HepG2 (cell line): ENCODE data around the gene RSF1. TPM values are rescaled to one million over a fixed set of nuclear protein-coding genes. Genes with fewer than 3 reads are reported as not detected.

Experiments used
- ATF3 ChIP-seq: sonication (generic); formaldehyde crosslinking; IDR thresholded peaks from 2 replicates; pipeline ENCODE4 v1.4.0; 2020; ENCODE audit warnings: missing genetic modification reagents
- HNF1A ChIP-seq, 2 experiments: sonication (generic) in 1 of 2; formaldehyde crosslinking in 1 of 2; IDR thresholded peaks; 2 replicates each; pipeline versions ENCODE4 v1.4.0 to v1.6.1; 2016 to 2020; ENCODE audit warnings: borderline replicate concordance in 1 of 2, low read depth in 1 of 2, mild to moderate bottlenecking in 1 of 2, missing genetic modification reagents in 1 of 2
- ISX ChIP-seq: sonication (generic); formaldehyde crosslinking; conservative IDR thresholded peaks from 2 replicates; pipeline ENCODE4 v1.5.0; 2020; ENCODE audit warnings: missing genetic modification reagents
- KLF12 ChIP-seq: sonication (generic); formaldehyde crosslinking; IDR thresholded peaks from 2 replicates; pipeline ENCODE4 v1.4.0; 2020; ENCODE audit warnings: missing genetic modification reagents, borderline replicate concordance
- NFE2L1 ChIP-seq: sonication (generic); formaldehyde crosslinking; IDR thresholded peaks from 2 replicates; pipeline ENCODE4 v1.4.0; 2020; ENCODE audit warnings: missing genetic modification reagents, mild to moderate bottlenecking, borderline replicate concordance
- NFKBIZ ChIP-seq: IDR thresholded peaks from 2 replicates; pipeline ENCODE4 v1.6.1; 2018; ENCODE audit warnings: missing genetic modification reagents, missing compliant biosample characterization
- PRMT3 ChIP-seq: sonication (generic); formaldehyde crosslinking; IDR thresholded peaks from 2 replicates; pipeline ENCODE4 v1.8.1; 2022; ENCODE audit warnings: low read depth, mild to moderate bottlenecking, moderate library complexity, missing genetic modification reagents, borderline replicate concordance
- SIN3B ChIP-seq: fragments of 150-350 bp; IDR thresholded peaks from 2 replicates; pipeline ENCODE4 v1.6.1; 2014; ENCODE audit warnings: low read length
- STAG1 ChIP-seq: sonication (generic); formaldehyde crosslinking; IDR thresholded peaks from 2 replicates; pipeline ENCODE4 v1.4.0; 2020; ENCODE audit warnings: missing genetic modification reagents
- STAT5B ChIP-seq: sonication (generic); formaldehyde crosslinking; IDR thresholded peaks from 2 replicates; pipeline ENCODE4 v1.4.0; 2020; ENCODE audit warnings: missing genetic modification reagents
- U2AF1 ChIP-seq: fragments of 200-400 bp; formaldehyde crosslinking; optimal IDR thresholded peaks from 2 replicates; pipeline ENCODE3; 2017; ENCODE audit warnings: mild to moderate bottlenecking, low read depth, low read length
- ZNF230 ChIP-seq: sonication (generic); formaldehyde crosslinking; IDR thresholded peaks from 2 replicates; pipeline ENCODE4 v1.4.0; 2020; ENCODE audit warnings: mild to moderate bottlenecking, missing genetic modification reagents
- ZNF710 ChIP-seq: sonication (generic); formaldehyde crosslinking; IDR thresholded peaks from 2 replicates; pipeline ENCODE4 v1.5.0; 2020; ENCODE audit warnings: mild to moderate bottlenecking, missing genetic modification reagents, borderline replicate concordance
- polyA plus RNA-seq, 8 experiments: library from polyadenylated mRNA; depleted of rRNA in 3 of 8; stranded (reverse) in 7 of 8; unstranded in 1 of 8; fragments of >200 nt; fragmentation: Illumina TruSeq in 4 of 8; extraction: Trizol in 4 of 8; gene quantifications; 2 replicates each; pipeline versions ENCODE4 v1.2.1 to v1.2.3, GENCODE V29; 2011 to 2016; ENCODE audit warnings: low read depth in 4 of 8, missing spikeins in 1 of 8, mixed read lengths in 1 of 8; ENCODE audit not compliant: insufficient read depth in 1 of 8
- total RNA-seq, 5 experiments: library from RNA; depleted of rRNA; stranded (reverse); fragments of >200 nt; fragmentation: Illumina TruSeq; extraction: Trizol; gene quantifications; 2 replicates each; pipeline ENCODE4 v1.2.3, GENCODE V29; 2016; ENCODE audit warnings: low read depth in 1 of 5
- TF ChIP-seq, protein P1 (sequence below): sonication (generic); formaldehyde crosslinking; conservative IDR thresholded peaks from 2 replicates; pipeline ENCODE4 v1.8.0; 2022; ENCODE audit warnings: mild to moderate bottlenecking, moderate library complexity, missing genetic modification reagents
- TF ChIP-seq, protein P2 (sequence below): sonication (generic); formaldehyde crosslinking; IDR thresholded peaks from 2 replicates; pipeline ENCODE4 v1.5.0; 2020; ENCODE audit warnings: missing genetic modification reagents
- TF ChIP-seq, protein P3 (sequence below): sonication (generic); formaldehyde crosslinking; IDR thresholded peaks from 2 replicates; pipeline ENCODE4 v1.9.0; 2021; ENCODE audit warnings: missing genetic modification reagents, mild to moderate bottlenecking, borderline replicate concordance

The RSF1 gene
- total and polyA plus RNA-seq, 2 of the 13 experiments (the other 11 are each of a cell fraction or from before 2014, with no cell fraction given), result 15.5 to 33.1 TPM

GRCh38 chr11:77637345-77638165 lies 183.0 kb downstream of the RSF1 start, which contains the start of gene CLNS1A (continued):
- 0 out of 2 replicates have a peak, but pooled peaks have one; percentile 59 for TF ChIP-seq STAT5B
- TF ChIP-seq, protein P1, sequence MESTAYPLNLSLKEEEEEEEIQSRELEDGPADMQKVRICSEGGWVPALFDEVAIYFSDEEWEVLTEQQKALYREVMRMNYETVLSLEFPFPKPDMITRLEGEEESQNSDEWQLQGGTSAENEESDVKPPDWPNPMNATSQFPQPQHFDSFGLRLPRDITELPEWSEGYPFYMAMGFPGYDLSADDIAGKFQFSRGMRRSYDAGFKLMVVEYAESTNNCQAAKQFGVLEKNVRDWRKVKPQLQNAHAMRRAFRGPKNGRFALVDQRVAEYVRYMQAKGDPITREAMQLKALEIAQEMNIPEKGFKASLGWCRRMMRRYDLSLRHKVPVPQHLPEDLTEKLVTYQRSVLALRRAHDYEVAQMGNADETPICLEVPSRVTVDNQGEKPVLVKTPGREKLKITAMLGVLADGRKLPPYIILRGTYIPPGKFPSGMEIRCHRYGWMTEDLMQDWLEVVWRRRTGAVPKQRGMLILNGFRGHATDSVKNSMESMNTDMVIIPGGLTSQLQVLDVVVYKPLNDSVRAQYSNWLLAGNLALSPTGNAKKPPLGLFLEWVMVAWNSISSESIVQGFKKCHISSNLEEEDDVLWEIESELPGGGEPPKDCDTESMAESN (CRISPR knock-in tag), result peak; percentile 66; the same call in 1 of the 2 replicates
- peak; percentile 37 for TF ChIP-seq SIN3B
- peak; percentile 53; the same call in 1 of the 2 replicates for TF ChIP-seq ATF3 (CRISPR knock-in tag)
- TF ChIP-seq HNF1A (IDR thresholded peaks at IDR 0.05; ENCODE audit: low read depth), result no peak
- peak; percentile 58 for TF ChIP-seq HNF1A (CRISPR knock-in tag; IDR thresholded peaks at IDR 0.05; ENCODE audit: borderline replicate concordance)
- TF ChIP-seq PRMT3 (CRISPR knock-in tag), result no peak
- TF ChIP-seq NFE2L1, result no peak
- no peak for TF ChIP-seq STAG1 (CRISPR knock-in tag)
- 0 out of 2 replicates have a peak, but pooled peaks have one; percentile 29 for TF ChIP-seq KLF12 (CRISPR knock-in tag)
- peak; percentile 77 for TF ChIP-seq ZNF230 (CRISPR knock-in tag)
- TF ChIP-seq, protein P2, sequence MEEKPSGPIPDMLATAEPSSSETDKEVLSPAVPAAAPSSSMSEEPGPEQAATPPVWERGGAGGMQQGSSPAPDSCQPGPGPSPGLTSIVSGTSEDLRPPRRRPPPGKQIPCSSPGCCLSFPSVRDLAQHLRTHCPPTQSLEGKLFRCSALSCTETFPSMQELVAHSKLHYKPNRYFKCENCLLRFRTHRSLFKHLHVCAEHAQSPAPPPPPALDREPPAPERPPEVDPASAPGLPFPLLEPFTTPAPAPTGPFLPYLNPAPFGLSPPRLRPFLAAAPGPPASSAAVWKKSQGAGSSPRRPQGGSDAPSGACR (CRISPR knock-in tag), result peak; percentile 67; the same call in 1 of the 2 replicates
- TF ChIP-seq U2AF1, result no peak
- TF ChIP-seq, protein P3, sequence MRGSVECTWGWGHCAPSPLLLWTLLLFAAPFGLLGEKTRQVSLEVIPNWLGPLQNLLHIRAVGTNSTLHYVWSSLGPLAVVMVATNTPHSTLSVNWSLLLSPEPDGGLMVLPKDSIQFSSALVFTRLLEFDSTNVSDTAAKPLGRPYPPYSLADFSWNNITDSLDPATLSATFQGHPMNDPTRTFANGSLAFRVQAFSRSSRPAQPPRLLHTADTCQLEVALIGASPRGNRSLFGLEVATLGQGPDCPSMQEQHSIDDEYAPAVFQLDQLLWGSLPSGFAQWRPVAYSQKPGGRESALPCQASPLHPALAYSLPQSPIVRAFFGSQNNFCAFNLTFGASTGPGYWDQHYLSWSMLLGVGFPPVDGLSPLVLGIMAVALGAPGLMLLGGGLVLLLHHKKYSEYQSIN (CRISPR knock-in tag), result no peak
- peak; percentile 61; the same call in 1 of the 2 replicates for TF ChIP-seq ISX
- TF ChIP-seq ZNF710 (CRISPR knock-in tag), result peak; percentile 28; the same call in 1 of the 2 replicates
- peak; percentile 81 for TF ChIP-seq NFKBIZ (CRISPR knock-in tag)
